ENCODE data around the gene RNF220. TPM values are rescaled to one million over a fixed set of nuclear protein-coding genes. Genes with fewer than 3 reads are reported as not detected.

The RNF220 gene
- total and polyA plus RNA-seq, 9 donors: 58.0 to 101 (median 64.7) TPM

DNA sequence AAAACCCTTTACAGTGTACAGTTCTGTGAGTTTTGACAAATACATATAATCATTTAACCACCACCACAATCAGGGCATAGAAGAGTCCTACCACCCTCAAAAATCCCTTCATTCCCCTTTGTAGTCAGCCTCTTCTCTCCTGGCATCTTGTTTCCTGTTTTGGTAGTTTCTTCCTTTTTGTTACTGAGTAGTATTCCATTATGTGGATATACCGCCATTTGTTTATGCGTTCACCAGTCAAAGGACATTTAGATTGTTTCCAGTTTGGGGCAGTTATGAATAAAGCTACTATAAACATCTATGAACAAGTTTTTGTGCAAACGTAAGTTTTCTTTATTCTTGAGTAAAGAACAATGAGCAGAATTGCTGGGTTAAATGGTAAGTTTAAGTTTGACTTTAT, 49.6 kb downstream of the RNF220 start:
- Histone ChIP-seq H3K4me1 (ENCODE audit: insufficient read depth) (no peaks in the 10 kb centered on the region), H3K27me3 (no peaks in the 10 kb centered on the region), H3K27ac (no peak overlapping the region), H3K9me3 (no peaks in the 10 kb centered on the region), H3K36me3 (no peaks in the 10 kb centered on the region), H3K4me3 (no peak overlapping the region)
- intact Hi-C loops (cut with DNase I): no loop called here
- TF ChIP-seq POLR2A (IDR thresholded peaks at IDR 0.05) (no peak), EP300 (IDR thresholded peaks at IDR 0.05) (no peak)
- TF ChIP-seq, protein P1, sequence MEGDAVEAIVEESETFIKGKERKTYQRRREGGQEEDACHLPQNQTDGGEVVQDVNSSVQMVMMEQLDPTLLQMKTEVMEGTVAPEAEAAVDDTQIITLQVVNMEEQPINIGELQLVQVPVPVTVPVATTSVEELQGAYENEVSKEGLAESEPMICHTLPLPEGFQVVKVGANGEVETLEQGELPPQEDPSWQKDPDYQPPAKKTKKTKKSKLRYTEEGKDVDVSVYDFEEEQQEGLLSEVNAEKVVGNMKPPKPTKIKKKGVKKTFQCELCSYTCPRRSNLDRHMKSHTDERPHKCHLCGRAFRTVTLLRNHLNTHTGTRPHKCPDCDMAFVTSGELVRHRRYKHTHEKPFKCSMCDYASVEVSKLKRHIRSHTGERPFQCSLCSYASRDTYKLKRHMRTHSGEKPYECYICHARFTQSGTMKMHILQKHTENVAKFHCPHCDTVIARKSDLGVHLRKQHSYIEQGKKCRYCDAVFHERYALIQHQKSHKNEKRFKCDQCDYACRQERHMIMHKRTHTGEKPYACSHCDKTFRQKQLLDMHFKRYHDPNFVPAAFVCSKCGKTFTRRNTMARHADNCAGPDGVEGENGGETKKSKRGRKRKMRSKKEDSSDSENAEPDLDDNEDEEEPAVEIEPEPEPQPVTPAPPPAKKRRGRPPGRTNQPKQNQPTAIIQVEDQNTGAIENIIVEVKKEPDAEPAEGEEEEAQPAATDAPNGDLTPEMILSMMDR (IDR thresholded peaks at IDR 0.05): no peak
- 94 to 96% (median 96%) methylated on average over 3 of the region's 3 CpGs for WGBS, 3 donors
- DNase-seq: no peak

DNA sequence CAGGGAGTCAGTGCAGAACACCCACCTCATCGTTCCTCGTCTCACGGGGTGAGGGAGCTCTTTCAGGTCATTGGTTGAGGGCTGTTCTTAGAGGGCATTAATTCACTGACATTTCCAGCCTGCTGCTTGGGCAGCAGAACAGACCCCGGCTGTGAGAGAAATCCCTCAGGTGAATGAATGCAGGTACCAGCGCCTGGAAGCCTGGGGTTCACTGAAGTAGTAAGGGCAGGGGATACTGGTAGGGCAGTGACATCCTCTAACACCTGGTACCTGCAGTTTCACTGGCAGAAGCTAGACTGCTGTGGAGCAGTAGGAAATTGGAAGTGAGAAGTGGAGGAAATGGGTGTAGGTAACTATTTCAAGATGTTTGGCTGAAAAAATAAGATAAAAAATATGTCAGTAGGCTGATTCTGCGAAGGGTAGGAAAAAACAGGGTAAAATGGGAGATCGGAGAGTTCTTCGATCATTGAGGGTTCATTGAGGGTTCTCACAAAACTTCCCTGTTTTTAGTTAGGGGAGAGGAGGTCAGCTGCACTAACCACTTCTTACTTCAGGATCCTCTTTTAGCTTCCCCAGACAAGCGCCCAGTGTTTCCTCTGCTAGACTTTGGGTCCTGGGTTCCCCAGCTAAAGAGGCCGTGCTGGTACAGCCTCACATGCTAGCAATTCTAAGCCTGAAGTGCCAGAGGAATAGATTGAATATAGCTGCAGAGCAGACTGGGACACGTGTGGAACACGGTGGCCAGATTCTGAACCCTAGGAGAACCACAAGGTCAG, 55.2 kb downstream of the RNF220 start:
- no peak overlapping the region for H3K27ac ChIP-seq
- TF ChIP-seq, protein P1 (IDR thresholded peaks at IDR 0.05): no peak
- DNase-seq: no peak
- H3K9me3 ChIP-seq: no peaks in the 10 kb centered on the region
- intact Hi-C loops (cut with DNase I): no loop called here
- H3K27me3 ChIP-seq: no peaks in the 10 kb centered on the region
- no peaks in the 10 kb centered on the region for H3K36me3 ChIP-seq
- WGBS, 3 donors: 74 to 78% (median 77%) methylated on average over 12 of the region's 12 CpGs
- H3K4me3 ChIP-seq: no peak overlapping the region
- no peaks in the 10 kb centered on the region for H3K4me1 ChIP-seq (ENCODE audit: insufficient read depth)

DNA sequence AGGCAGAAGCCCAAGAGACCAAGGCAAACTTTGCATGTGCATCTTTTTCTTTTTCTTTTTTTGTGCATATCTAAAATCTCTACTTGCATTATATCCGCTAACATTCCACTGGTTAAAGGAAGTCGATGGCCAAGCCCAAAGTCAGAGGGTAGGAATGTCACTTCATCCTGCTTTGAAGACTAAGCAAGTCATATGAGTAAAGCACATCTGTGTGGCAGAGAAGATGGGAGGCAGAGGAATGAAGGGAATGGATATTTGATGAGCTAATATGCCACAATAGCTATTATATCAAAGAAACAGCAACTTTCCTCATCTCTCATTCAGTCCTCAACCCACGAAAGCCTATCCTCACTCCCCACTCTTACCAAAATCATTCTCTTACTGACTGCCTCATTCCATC, 59.3 kb downstream of the RNF220 start:
- intact Hi-C loops (cut with DNase I): no loop called here

DNA sequence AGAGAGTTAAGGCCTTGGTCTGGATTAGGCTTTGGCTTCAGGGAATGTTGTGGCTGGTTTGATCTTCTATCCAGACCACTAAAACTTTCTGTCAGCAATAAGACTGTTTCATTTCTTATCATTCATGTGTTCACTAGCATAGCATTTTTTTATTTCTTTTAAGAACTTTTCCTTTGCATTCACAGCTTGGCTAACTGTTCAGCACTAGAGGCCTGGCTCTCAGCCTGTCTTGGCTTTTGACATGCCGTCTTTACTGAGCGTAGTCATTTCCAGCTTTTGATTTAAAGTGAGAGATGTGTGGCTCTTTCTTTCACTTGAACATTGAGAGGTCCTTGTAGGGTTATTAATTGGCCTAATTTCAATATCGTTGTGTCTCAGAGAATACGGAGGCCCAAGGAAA, 62.5 kb downstream of the RNF220 start:
- no peak overlapping the region for H3K4me3 ChIP-seq
- no peaks in the 10 kb centered on the region for H3K36me3 ChIP-seq
- no peaks in the 10 kb centered on the region for H3K9me3 ChIP-seq
- DNase-seq: no peak
- 74 to 86% (median 84%) methylated on average over 4 of the region's 4 CpGs for WGBS, 3 donors
- no peaks in the 10 kb centered on the region for H3K4me1 ChIP-seq (ENCODE audit: insufficient read depth)
- H3K27me3 ChIP-seq: no peaks in the 10 kb centered on the region
- TF ChIP-seq EP300 (IDR thresholded peaks at IDR 0.05): no peak
- H3K27ac ChIP-seq: no peak overlapping the region
- intact Hi-C loops (cut with DNase I): no loop called here

More for the DNA sequence above, 59.3 kb downstream of the RNF220 start:
- no peaks in the 10 kb centered on the region for H3K36me3 ChIP-seq
- DNase-seq: no peak
- H3K9me3 ChIP-seq: no peaks in the 10 kb centered on the region
- 77 to 88% (median 77%) methylated on average over 3 of the region's 3 CpGs for WGBS, 3 donors
- no peak overlapping the region for H3K4me3 ChIP-seq
- no peak overlapping the region for H3K27ac ChIP-seq
- H3K4me1 ChIP-seq (ENCODE audit: insufficient read depth): no peaks in the 10 kb centered on the region
- no peaks in the 10 kb centered on the region for H3K27me3 ChIP-seq
- TF ChIP-seq POLR2A (IDR thresholded peaks at IDR 0.05) (no peak), EP300 (IDR thresholded peaks at IDR 0.05) (no peak)
- TF ChIP-seq, protein P1 (IDR thresholded peaks at IDR 0.05): no peak

DNA sequence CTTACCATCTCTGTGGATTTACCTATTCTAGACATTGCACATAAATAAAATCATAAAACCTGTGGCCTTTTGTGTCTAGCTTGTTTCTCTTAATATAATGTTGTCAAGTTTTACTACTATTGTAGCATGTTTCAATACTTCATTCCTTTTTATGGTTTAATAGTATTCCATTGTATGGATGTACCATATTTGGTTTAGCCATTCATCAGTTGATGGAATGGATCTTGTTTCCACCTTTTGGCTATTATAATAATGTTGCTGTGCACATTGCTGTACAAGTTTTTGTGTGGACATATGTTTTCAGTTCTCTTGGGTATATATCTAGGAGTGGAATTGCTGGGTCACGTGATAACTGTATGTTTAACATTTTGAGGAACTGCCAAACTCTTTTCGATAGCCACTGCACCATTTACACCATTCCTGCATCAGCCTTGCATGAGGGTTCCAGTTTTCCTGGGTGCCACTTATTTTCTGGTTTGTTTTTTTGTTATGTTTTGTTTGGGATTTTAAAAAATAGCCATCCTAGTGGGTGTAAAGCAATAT, 66.9 kb downstream of the RNF220 start:
- Histone ChIP-seq H3K4me1 (ENCODE audit: insufficient read depth) (no peaks in the 10 kb centered on the region), H3K27ac (no peak overlapping the region), H3K27me3 (no peaks in the 10 kb centered on the region), H3K9me3 (no peaks in the 10 kb centered on the region), H3K36me3 (no peaks in the 10 kb centered on the region), H3K4me3 (no peak overlapping the region)
- TF ChIP-seq, protein P1 (IDR thresholded peaks at IDR 0.05): no peak
- no peak for TF ChIP-seq EP300 (IDR thresholded peaks at IDR 0.05)
- TF ChIP-seq POLR2A (IDR thresholded peaks at IDR 0.05): no peak
- intact Hi-C loops (cut with DNase I): no loop called here
- no peak for DNase-seq
- WGBS, 3 donors: 46 to 94% (median 87%) methylated on average over 2 of the region's 2 CpGs
